ENCODE data around the gene LRRC18.

Gene LRRC18

GRCh38 chr10:48910548-48910947 is 29.1 kb downstream of the LRRC18 start:
- Histone ChIP-seq H3K9me3 (no peaks in the 10 kb centered on the region), H3K27me3 (peaks cover 8% of the 10 kb centered on the region), H3K4me1 (no peaks in the 10 kb centered on the region), H3K36me3 (no peaks in the 10 kb centered on the region), H3K4me3 (ENCODE audit: low read depth, low read length) (no peak overlapping the region)
- DNase-seq = no peak
- TF ChIP-seq CTCF (IDR thresholded peaks at IDR 0.05; ENCODE audit: low read depth, low read length) = no peak

- no peaks in the 10 kb centered on the region for H3K4me1 ChIP-seq
- H3K36me3 ChIP-seq = no peaks in the 10 kb centered on the region
- no peak for DNase-seq
- peaks cover 8% of the 10 kb centered on the region for H3K27me3 ChIP-seq
- no peak for TF ChIP-seq CTCF (IDR thresholded peaks at IDR 0.05; ENCODE audit: low read depth, low read length)
- H3K9me3 ChIP-seq = no peaks in the 10 kb centered on the region
- no peak overlapping the region for H3K4me3 ChIP-seq (ENCODE audit: low read depth, low read length)
These were observed 31.9 kb downstream of the LRRC18 start for GRCh38 chr10:48907730-48908129.

GRCh38 chr10:48906841-48907240 is 32.8 kb downstream of the LRRC18 start:
- Histone ChIP-seq H3K4me3 (ENCODE audit: low read depth, low read length) (no peak overlapping the region), H3K27me3 (peaks cover 8% of the 10 kb centered on the region), H3K36me3 (no peaks in the 10 kb centered on the region), H3K9me3 (no peaks in the 10 kb centered on the region), H3K4me1 (no peaks in the 10 kb centered on the region)
- no peak for DNase-seq
- no peak for TF ChIP-seq CTCF (IDR thresholded peaks at IDR 0.05; ENCODE audit: low read depth, low read length)

- Histone ChIP-seq H3K27me3 (peaks cover 8% of the 10 kb centered on the region), H3K4me1 (no peaks in the 10 kb centered on the region), H3K4me3 (ENCODE audit: low read depth, low read length) (no peak overlapping the region), H3K9me3 (no peaks in the 10 kb centered on the region), H3K36me3 (no peaks in the 10 kb centered on the region)
- TF ChIP-seq CTCF (IDR thresholded peaks at IDR 0.05; ENCODE audit: low read depth, low read length) = no peak
- no peak for DNase-seq
These were observed 34.3 kb downstream of the LRRC18 start for GRCh38 chr10:48905311-48905710.

- no peak overlapping the region for H3K4me3 ChIP-seq (ENCODE audit: low read depth, low read length)
- H3K4me1 ChIP-seq = no peaks in the 10 kb centered on the region
- no peak for DNase-seq
- H3K9me3 ChIP-seq = no peaks in the 10 kb centered on the region
- peaks cover 8% of the 10 kb centered on the region for H3K27me3 ChIP-seq
- TF ChIP-seq CTCF (IDR thresholded peaks at IDR 0.05; ENCODE audit: low read depth, low read length) = no peak
- H3K36me3 ChIP-seq = no peaks in the 10 kb centered on the region
These were observed 34.8 kb downstream of the LRRC18 start for GRCh38 chr10:48904861-48905260.

- H3K36me3 ChIP-seq = no peaks in the 10 kb centered on the region
- DNase-seq = no peak
- H3K9me3 ChIP-seq = no peaks in the 10 kb centered on the region
- no peak for TF ChIP-seq CTCF (IDR thresholded peaks at IDR 0.05; ENCODE audit: low read depth, low read length)
- H3K27me3 ChIP-seq = peaks cover 7% of the 10 kb centered on the region
- no peak overlapping the region for H3K4me3 ChIP-seq (ENCODE audit: low read depth, low read length)
- H3K4me1 ChIP-seq = no peaks in the 10 kb centered on the region
These were observed 36.5 kb downstream of the LRRC18 start for GRCh38 chr10:48903151-48903550.

Data from BE2C (cell line).